Parathyroid adenoma (tissue), 2 donors: ENCODE measurements around the gene NPAS1.
A peak's percentile ranks its signal among the peaks of the same experiment; 100 is the strongest.
"Not testable (repeated sequence)": the region's sequence is repeated elsewhere in the genome, so short reads cannot be mapped to it uniquely, and the experiment has no call there.

ENCODE experiments used
- H2AFZ ChIP-seq: fragments of 300-600 bp; sonication (generic); one replicate; pipeline ENCODE4 v1.7.0; 2017; ENCODE audit warnings: antibody characterized with exemption, mild to moderate bottlenecking
- H3K27ac ChIP-seq: fragments of 300-600 bp; sonication (generic); one replicate; pipeline ENCODE4 v1.7.0; 2017
- H3K27me3 ChIP-seq: fragments of 300-600 bp; sonication (generic); one replicate; pipeline ENCODE4 v1.7.0; 2017; ENCODE audit warnings: low read length; ENCODE audit not compliant: control insufficient read depth, insufficient read depth
- H3K36me3 ChIP-seq: fragments of 300-600 bp; sonication (generic); one replicate; pipeline ENCODE4 v1.7.0; 2017; ENCODE audit warnings: low read length; ENCODE audit not compliant: control insufficient read depth, insufficient read depth
- H3K4me1 ChIP-seq: fragments of 300-600 bp; sonication (generic); one replicate; pipeline ENCODE4 v1.7.0; 2017; ENCODE audit warnings: control low read depth
- H3K4me2 ChIP-seq: fragments of 300-600 bp; sonication (generic); one replicate; pipeline ENCODE4 v1.7.0; 2017; ENCODE audit warnings: low read length
- H3K4me3 ChIP-seq: fragments of 300-600 bp; sonication (generic); one replicate; pipeline ENCODE4 v1.7.0; 2017; ENCODE audit warnings: low read depth, low read length
- H3K79me2 ChIP-seq: fragments of 300-600 bp; sonication (generic); one replicate; pipeline ENCODE4 v1.7.0; 2017; ENCODE audit warnings: control low read depth
- H3K9ac ChIP-seq: fragments of 300-600 bp; sonication (generic); one replicate; pipeline ENCODE4 v1.7.0; 2017; ENCODE audit warnings: mild to moderate bottlenecking
- H3K9me3 ChIP-seq: fragments of 300-600 bp; sonication (generic); one replicate; pipeline ENCODE4 v1.7.0; 2017; ENCODE audit warnings: low read length; ENCODE audit not compliant: control insufficient read depth
- TF ChIP-seq, protein P1 (sequence below): fragments of 300-600 bp; sonication (generic); IDR thresholded peaks from one replicate; pipeline ENCODE4 v1.7.0; 2017; ENCODE audit warnings: antibody characterized with exemption, mild to moderate bottlenecking
- donor health status: primary hyperparathyroidism.

The NPAS1 gene

DNA sequence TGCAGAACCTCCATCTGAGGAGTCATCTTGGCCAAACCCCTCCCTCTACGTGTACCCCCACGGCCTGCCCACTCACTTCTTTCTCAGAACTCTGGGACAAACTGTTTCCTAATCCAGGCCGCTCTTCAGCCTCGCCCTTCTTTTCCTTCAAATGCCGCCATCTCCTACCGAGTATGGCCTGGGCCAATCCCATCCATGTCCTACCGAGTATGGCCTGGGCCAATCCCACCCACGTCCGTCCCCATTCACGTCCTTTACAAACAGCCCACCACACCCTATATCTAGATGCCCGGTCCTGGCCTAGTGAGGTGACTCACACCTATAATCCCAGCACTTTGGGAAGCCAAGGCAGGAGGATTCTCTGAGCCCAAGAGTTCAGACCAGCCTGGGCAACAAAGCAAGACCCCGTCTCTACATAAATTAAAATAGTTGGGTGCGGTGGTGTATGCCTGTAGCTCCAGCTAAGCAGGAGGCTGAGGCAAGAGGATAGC, 27.7 kb downstream of the NPAS1 start:
- H3K79me2 ChIP-seq = no peaks in the 10 kb centered on the region
- H3K4me1 ChIP-seq = no peaks in the 10 kb centered on the region
- peak overlapping the region; percentile 80 for H3K4me2 ChIP-seq
- no peaks in the 10 kb centered on the region for H3K9me3 ChIP-seq
- no peaks in the 10 kb centered on the region for H3K27me3 ChIP-seq
- TF ChIP-seq, protein P1, sequence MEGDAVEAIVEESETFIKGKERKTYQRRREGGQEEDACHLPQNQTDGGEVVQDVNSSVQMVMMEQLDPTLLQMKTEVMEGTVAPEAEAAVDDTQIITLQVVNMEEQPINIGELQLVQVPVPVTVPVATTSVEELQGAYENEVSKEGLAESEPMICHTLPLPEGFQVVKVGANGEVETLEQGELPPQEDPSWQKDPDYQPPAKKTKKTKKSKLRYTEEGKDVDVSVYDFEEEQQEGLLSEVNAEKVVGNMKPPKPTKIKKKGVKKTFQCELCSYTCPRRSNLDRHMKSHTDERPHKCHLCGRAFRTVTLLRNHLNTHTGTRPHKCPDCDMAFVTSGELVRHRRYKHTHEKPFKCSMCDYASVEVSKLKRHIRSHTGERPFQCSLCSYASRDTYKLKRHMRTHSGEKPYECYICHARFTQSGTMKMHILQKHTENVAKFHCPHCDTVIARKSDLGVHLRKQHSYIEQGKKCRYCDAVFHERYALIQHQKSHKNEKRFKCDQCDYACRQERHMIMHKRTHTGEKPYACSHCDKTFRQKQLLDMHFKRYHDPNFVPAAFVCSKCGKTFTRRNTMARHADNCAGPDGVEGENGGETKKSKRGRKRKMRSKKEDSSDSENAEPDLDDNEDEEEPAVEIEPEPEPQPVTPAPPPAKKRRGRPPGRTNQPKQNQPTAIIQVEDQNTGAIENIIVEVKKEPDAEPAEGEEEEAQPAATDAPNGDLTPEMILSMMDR = no peak
- H3K27ac ChIP-seq = no peak overlapping the region
- H2AFZ ChIP-seq = peak overlapping the region; percentile 97
- no peak overlapping the region for H3K9ac ChIP-seq
- H3K4me3 ChIP-seq = peak overlapping the region; percentile 93
- no peaks in the 10 kb centered on the region for H3K36me3 ChIP-seq

DNA sequence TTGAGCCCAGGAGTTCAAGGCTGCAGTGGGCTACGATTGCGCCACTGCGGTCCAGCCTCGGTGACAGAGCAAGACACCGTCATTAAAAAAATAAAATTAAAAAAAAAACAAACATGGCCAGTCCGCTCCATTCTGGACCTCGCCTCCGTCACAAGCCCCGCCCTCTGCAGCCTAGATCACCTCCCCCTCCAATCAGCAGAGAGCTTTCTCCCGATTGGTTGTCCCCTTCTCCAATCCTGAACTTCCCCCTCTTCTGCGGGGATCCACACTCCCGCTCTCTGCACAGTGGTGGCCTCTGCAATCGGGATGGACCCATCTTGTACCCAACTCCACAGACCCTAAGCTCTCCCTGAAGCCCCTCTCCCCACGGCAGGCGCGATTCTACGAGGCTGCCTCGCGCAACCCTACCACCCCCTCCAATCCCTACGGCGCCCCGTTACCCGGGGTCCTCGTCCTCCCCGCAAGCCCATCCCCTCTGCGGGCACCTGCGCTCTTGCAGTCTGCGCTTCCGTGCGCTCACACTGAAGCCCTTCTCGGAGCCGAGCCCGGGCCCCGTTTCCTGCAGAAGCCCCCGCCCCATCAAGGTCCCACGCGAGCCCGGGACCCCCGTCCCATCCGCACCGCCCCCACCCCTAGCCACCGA, 28.2 kb downstream of the NPAS1 start:
- H3K4me2 ChIP-seq = peak overlapping the region; percentile 80
- TF ChIP-seq, protein P1 = no peak
- no peak overlapping the region for H3K9ac ChIP-seq
- no peaks in the 10 kb centered on the region for H3K27me3 ChIP-seq
- peak overlapping the region; percentile 93 for H3K4me3 ChIP-seq
- peak overlapping the region; percentile 39 for H3K27ac ChIP-seq
- no peaks in the 10 kb centered on the region for H3K9me3 ChIP-seq
- H3K36me3 ChIP-seq = no peaks in the 10 kb centered on the region
- H3K4me1 ChIP-seq = no peaks in the 10 kb centered on the region
- no peaks in the 10 kb centered on the region for H3K79me2 ChIP-seq
- peak overlapping the region; percentile 97 for H2AFZ ChIP-seq

DNA sequence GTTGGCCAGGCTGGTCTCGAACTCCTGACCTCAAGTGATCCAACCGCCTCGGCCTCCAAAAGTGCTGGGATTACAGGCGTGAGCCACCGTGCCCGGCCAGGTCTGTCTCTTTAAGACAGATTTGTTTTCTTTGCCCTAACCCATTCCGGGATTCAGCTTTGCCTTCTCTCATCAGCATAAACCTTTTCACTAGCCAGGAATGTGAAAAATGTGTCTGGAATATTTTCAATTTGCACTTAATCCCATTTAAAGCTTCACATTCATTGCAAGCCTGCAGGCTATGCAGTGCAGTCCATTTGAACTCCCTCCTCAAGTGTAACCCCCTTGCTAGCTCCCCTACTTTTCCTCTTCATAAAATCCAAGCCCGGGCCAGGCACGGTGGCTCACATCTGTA, 29.7 kb downstream of the NPAS1 start:
- TF ChIP-seq, protein P1 = no peak
- H3K4me3 ChIP-seq = no peak overlapping the region
- H3K27me3 ChIP-seq = no peaks in the 10 kb centered on the region
- no peaks in the 10 kb centered on the region for H3K79me2 ChIP-seq
- no peaks in the 10 kb centered on the region for H3K9me3 ChIP-seq
- H3K9ac ChIP-seq = no peak overlapping the region
- no peak overlapping the region for H3K4me2 ChIP-seq
- H2AFZ ChIP-seq = peak overlapping the region; percentile 51
- no peaks in the 10 kb centered on the region for H3K36me3 ChIP-seq
- no peak overlapping the region for H3K27ac ChIP-seq
- H3K4me1 ChIP-seq = no peaks in the 10 kb centered on the region

DNA sequence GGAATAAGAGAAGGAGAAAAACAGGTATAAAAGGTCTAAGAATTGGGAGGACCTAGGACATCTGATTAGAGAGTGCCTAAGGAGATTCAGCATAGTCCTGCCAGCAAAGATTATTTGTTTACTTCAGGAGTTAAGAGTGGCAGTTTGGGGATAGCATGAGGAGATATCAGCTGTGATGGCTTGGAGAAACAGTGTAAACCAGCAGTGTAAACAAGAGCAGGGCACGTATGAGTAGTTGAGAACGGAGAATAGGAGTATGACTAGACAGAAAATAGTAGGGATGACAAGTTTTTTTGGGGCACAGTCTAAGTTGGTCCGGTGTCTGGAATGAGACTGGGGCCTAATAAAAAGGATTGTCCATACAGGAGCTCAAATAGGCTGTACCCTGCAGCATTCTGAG, 30.9 kb downstream of the NPAS1 start:
- H3K27me3 ChIP-seq, H3K4me2 ChIP-seq, H3K27ac ChIP-seq, H3K4me1 ChIP-seq, H3K36me3 ChIP-seq, H3K4me3 ChIP-seq, H3K9me3 ChIP-seq, H3K79me2 ChIP-seq, H3K9ac ChIP-seq, H2AFZ ChIP-seq: not testable (repeated sequence)

DNA sequence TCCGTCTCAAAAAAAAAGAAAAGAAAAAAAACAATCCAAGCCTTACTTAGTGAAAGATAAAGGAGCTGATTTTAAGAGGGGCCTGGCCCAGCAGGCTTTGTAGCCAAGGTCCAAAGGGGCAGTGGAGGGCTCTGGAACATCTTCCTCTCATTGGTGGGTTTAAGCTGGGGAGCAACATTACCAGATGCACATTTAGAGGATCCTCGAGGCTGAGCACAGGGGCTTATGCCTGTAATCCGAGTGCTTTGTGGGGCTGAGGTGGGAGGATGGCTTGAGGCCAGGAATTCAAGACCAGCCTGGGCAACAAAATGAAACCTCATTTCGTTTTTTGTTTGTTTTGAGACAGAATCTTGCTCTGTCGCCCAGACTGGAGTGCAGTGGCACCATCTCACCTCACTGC, 36.8 kb downstream of the NPAS1 start:
- Histone ChIP-seq H3K36me3 (no peaks in the 10 kb centered on the region), H3K9ac (no peak overlapping the region), H3K9me3 (no peaks in the 10 kb centered on the region), H3K27me3 (no peaks in the 10 kb centered on the region), H3K79me2 (no peaks in the 10 kb centered on the region), H2AFZ (no peak overlapping the region), H3K27ac (no peak overlapping the region), H3K4me2 (no peak overlapping the region), H3K4me1 (peaks cover 4% of the 10 kb centered on the region), H3K4me3 (no peak overlapping the region)
- TF ChIP-seq, protein P1 = no peak
